Glutamatergic neuron (in vitro differentiated cells): ENCODE measurements around the gene PLPPR1. TPM values are rescaled to one million over a fixed set of nuclear protein-coding genes. Genes with fewer than 3 reads are reported as not detected.

ENCODE experiments used
- DNase-seq: peaks from one replicate; pipeline ENCODE4 v3.0.0; 2022
- H3K27ac Mint-ChIP-seq: one replicate; pipeline ENCODE4 v1.8.0; 2020; ENCODE audit warnings: mild to moderate bottlenecking, mixed read lengths, inconsistent platforms; ENCODE audit not compliant: unreplicated experiment
- H3K27me3 Mint-ChIP-seq: one replicate; pipeline ENCODE4 v1.8.0; 2020; ENCODE audit warnings: mild to moderate bottlenecking, moderate library complexity, mixed read lengths, inconsistent platforms; ENCODE audit not compliant: unreplicated experiment
- H3K36me3 Mint-ChIP-seq: one replicate; pipeline ENCODE4 v1.8.0; 2020; ENCODE audit warnings: mild to moderate bottlenecking, mixed read lengths, inconsistent platforms; ENCODE audit not compliant: unreplicated experiment
- H3K4me1 Mint-ChIP-seq: one replicate; pipeline ENCODE4 v1.8.0; 2020; ENCODE audit warnings: mild to moderate bottlenecking, low read depth, mixed read lengths, inconsistent platforms; ENCODE audit not compliant: unreplicated experiment
- H3K4me3 Mint-ChIP-seq: one replicate; pipeline ENCODE4 v1.8.0; 2020; ENCODE audit warnings: mild to moderate bottlenecking, mixed read lengths, inconsistent platforms; ENCODE audit not compliant: unreplicated experiment
- H3K9me3 Mint-ChIP-seq: one replicate; pipeline ENCODE4 v1.8.0; 2020; ENCODE audit warnings: mild to moderate bottlenecking, moderate library complexity, mixed read lengths, inconsistent platforms; ENCODE audit not compliant: unreplicated experiment
- CTCF ChIP-seq: fragments of 200-600 bp; sonication (generic); IDR thresholded peaks from one replicate; pipeline ENCODE4 v1.5.0; 2021; ENCODE audit not compliant: partially characterized antibody, unreplicated experiment
- total RNA-seq: library from RNA; stranded (reverse); fragmentation: NEBNext Ultra II Directional; extraction: Animal tissue kit (Norgen Biotek cat#: 25700); gene quantifications from one replicate; pipeline ENCODE4 v1.2.1, GENCODE V29; 2021; ENCODE audit not compliant: unreplicated experiment

Gene PLPPR1
- total RNA-seq, 1 donor from 2014 or later = 7.4 TPM

- H3K27ac Mint-ChIP-seq = peak overlapping the region; percentile 56
- H3K9me3 Mint-ChIP-seq = no peaks in the 10 kb centered on the region
Observed at GRCh38 chr9:101055516-101055915, 27.0 kb downstream of the PLPPR1 start.

GRCh38 chr9:101062686-101063085 lies 34.2 kb downstream of the PLPPR1 start:
- DNase-seq = no peak

More at GRCh38 chr9:101055516-101055915, 27.0 kb downstream of the PLPPR1 start:
- peak overlapping the region; percentile 36 for H3K4me3 Mint-ChIP-seq
- peaks cover 28% of the 10 kb centered on the region for H3K4me1 Mint-ChIP-seq
- TF ChIP-seq CTCF = no peak
- no peak for DNase-seq
- H3K27me3 Mint-ChIP-seq = no peaks in the 10 kb centered on the region
- no peaks in the 10 kb centered on the region for H3K36me3 Mint-ChIP-seq

GRCh38 chr9:101063192-101063591 lies 34.7 kb downstream of the PLPPR1 start:
- no peaks in the 10 kb centered on the region for H3K27me3 Mint-ChIP-seq
- no peak for TF ChIP-seq CTCF
- no peak overlapping the region for H3K27ac Mint-ChIP-seq
- no peak overlapping the region for H3K4me3 Mint-ChIP-seq
- no peaks in the 10 kb centered on the region for H3K9me3 Mint-ChIP-seq
- DNase-seq = no peak
- peaks cover 4% of the 10 kb centered on the region for H3K4me1 Mint-ChIP-seq
- H3K36me3 Mint-ChIP-seq = no peaks in the 10 kb centered on the region

More at GRCh38 chr9:101062686-101063085, 34.2 kb downstream of the PLPPR1 start:
- Mint-ChIP-seq H3K27me3 (no peaks in the 10 kb centered on the region), H3K9me3 (no peaks in the 10 kb centered on the region), H3K27ac (no peak overlapping the region), H3K4me3 (no peak overlapping the region), H3K4me1 (peaks cover 7% of the 10 kb centered on the region), H3K36me3 (no peaks in the 10 kb centered on the region)
- TF ChIP-seq CTCF = no peak

- H3K9me3 Mint-ChIP-seq = no peaks in the 10 kb centered on the region
- no peak for TF ChIP-seq CTCF
- H3K36me3 Mint-ChIP-seq = no peaks in the 10 kb centered on the region
- no peak for DNase-seq
- H3K4me1 Mint-ChIP-seq = peaks cover 12% of the 10 kb centered on the region
- H3K27ac Mint-ChIP-seq = no peak overlapping the region
- no peak overlapping the region for H3K4me3 Mint-ChIP-seq
- H3K27me3 Mint-ChIP-seq = no peaks in the 10 kb centered on the region
Observed at GRCh38 chr9:101064206-101064605, 35.7 kb downstream of the PLPPR1 start.

- Mint-ChIP-seq H3K27ac (no peak overlapping the region), H3K4me1 (peaks cover 14% of the 10 kb centered on the region), H3K36me3 (no peaks in the 10 kb centered on the region), H3K9me3 (no peaks in the 10 kb centered on the region), H3K27me3 (no peaks in the 10 kb centered on the region), H3K4me3 (no peak overlapping the region)
- TF ChIP-seq CTCF = no peak
- no peak for DNase-seq
Observed at GRCh38 chr9:101065930-101066329, 37.4 kb downstream of the PLPPR1 start.
